Stomach (tissue), 4 donors: ENCODE data around the gene FGF4.

ENCODE experiments used
- EP300 ChIP-seq: sonication (generic); formaldehyde crosslinking; IDR thresholded peaks from one replicate; pipeline ENCODE4 v1.6.1; 2017; ENCODE audit warnings: antibody characterized with exemption
- POLR2A ChIP-seq, 4 donors: fragments of 450-650 bp; IDR thresholded peaks; one replicate each; pipeline ENCODE4 v1.6.1; 2016; ENCODE audit warnings: antibody characterized with exemption in 4 of 4, control low read depth in 2 of 4, mild to moderate bottlenecking in 1 of 4, moderate library complexity in 1 of 4
- POLR2AphosphoS5 ChIP-seq, 3 donors: sonication (generic); formaldehyde crosslinking; IDR thresholded peaks; one replicate each; pipeline ENCODE4 v1.6.1; 2016; ENCODE audit warnings: antibody characterized with exemption in 3 of 3
- TF ChIP-seq, protein P1 (sequence below), 7 experiments: fragments of 450-650 bp in 4 of 7; fragments of 200-600 bp in 3 of 7; sonication (generic) in 3 of 7; IDR thresholded peaks; one replicate each; pipeline ENCODE4 v1.5.1; 2016 to 2019; ENCODE audit warnings: antibody characterized with exemption in 7 of 7, control low read depth in 2 of 7, mild to moderate bottlenecking in 1 of 7

DNA sequence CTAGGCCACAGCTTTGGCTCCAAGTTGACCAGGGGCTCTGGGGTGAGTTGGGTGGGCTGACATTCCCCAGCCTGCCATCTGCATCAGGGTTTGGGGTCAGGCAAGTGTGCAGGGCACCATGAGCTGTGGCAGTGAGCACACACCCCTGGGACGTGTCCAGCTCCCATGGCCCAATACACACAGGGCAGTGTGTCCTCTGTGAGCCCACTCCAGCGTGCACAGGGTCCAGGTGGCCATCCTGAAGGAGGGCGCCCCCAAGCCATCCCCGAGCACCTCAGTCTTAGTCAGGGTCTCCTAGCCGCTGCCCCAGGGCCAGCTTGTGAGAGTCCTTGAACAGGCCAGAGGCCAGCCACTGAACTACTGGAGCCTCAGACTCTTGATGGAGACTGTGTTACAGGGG is 45.3 kb upstream of the FGF4 start:
- TF ChIP-seq, protein P1, sequence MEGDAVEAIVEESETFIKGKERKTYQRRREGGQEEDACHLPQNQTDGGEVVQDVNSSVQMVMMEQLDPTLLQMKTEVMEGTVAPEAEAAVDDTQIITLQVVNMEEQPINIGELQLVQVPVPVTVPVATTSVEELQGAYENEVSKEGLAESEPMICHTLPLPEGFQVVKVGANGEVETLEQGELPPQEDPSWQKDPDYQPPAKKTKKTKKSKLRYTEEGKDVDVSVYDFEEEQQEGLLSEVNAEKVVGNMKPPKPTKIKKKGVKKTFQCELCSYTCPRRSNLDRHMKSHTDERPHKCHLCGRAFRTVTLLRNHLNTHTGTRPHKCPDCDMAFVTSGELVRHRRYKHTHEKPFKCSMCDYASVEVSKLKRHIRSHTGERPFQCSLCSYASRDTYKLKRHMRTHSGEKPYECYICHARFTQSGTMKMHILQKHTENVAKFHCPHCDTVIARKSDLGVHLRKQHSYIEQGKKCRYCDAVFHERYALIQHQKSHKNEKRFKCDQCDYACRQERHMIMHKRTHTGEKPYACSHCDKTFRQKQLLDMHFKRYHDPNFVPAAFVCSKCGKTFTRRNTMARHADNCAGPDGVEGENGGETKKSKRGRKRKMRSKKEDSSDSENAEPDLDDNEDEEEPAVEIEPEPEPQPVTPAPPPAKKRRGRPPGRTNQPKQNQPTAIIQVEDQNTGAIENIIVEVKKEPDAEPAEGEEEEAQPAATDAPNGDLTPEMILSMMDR (IDR thresholded peaks at IDR 0.05), result no peak
- TF ChIP-seq POLR2A (IDR thresholded peaks at IDR 0.05) (no peak), EP300 (no peak), POLR2AphosphoS5 (IDR thresholded peaks at IDR 0.05) (no peak)
